ENCODE measurements around the gene CFAP97D2.
"Not testable (repeated sequence)": the region's sequence is repeated elsewhere in the genome, so short reads cannot be mapped to it uniquely, and the experiment has no call there.

The CFAP97D2 gene

GRCh38 chr13:114179087-114179658 lies at the start of gene CFAP97D2:
Gene CFAP97D2 (plus strand): TSS chr13:114179257. CDS start chr13:114179331, 74 bp downstream.
- DNase-seq: no peak

- no peak for DNase-seq
Observed at GRCh38 chr13:114129649-114130062, 49.4 kb upstream of the CFAP97D2 start.

- no peak for DNase-seq
Observed at GRCh38 chr13:114130131-114130836, 48.8 kb upstream of the CFAP97D2 start.

GRCh38 chr13:114130837-114131582 lies 48.0 kb upstream of the CFAP97D2 start:
- DNase-seq: peak; percentile 36

- peak; percentile 32 for DNase-seq
Observed at GRCh38 chr13:114131583-114132418, 47.3 kb upstream of the CFAP97D2 start.

GRCh38 chr13:114132419-114133121 lies 46.5 kb upstream of the CFAP97D2 start, which contains the start of gene RASA3:
Gene RASA3 (minus strand): TSS chr13:114132623. CDS start chr13:114132489, 134 bp downstream.
- DNase-seq: peak; percentile 77

- DNase-seq: not testable (repeated sequence)
Observed at GRCh38 chr13:114133126-114133525, 45.9 kb upstream of the CFAP97D2 start.

GRCh38 chr13:114133552-114133951 lies 45.5 kb upstream of the CFAP97D2 start:
- DNase-seq: not testable (repeated sequence)

- DNase-seq: peak; percentile 2
Observed at GRCh38 chr13:114134111-114134943, 44.7 kb upstream of the CFAP97D2 start.

GRCh38 chr13:114134944-114135610 lies 44.0 kb upstream of the CFAP97D2 start:
- no peak for DNase-seq

GRCh38 chr13:114135731-114136171 lies 43.3 kb upstream of the CFAP97D2 start:
- DNase-seq: no peak

- DNase-seq: no peak
Observed at GRCh38 chr13:114136576-114136975, 42.5 kb upstream of the CFAP97D2 start.

GRCh38 chr13:114140131-114140905 lies 38.7 kb upstream of the CFAP97D2 start:
- peak; percentile 8 for DNase-seq

GRCh38 chr13:114140906-114141250 lies 38.2 kb upstream of the CFAP97D2 start:
- peak; percentile 19 for DNase-seq

- no peak for DNase-seq
Observed at GRCh38 chr13:114141261-114141996, 37.6 kb upstream of the CFAP97D2 start.

GRCh38 chr13:114142137-114142550 lies 36.9 kb upstream of the CFAP97D2 start:
- no peak for DNase-seq

GRCh38 chr13:114142640-114143490 lies 36.2 kb upstream of the CFAP97D2 start:
- DNase-seq: peak; percentile 71
